Endothelial cell of umbilical vein (primary cell): ENCODE data around the gene ARHGEF10L.

ENCODE experiments used
- EZH2 ChIP-seq: IDR thresholded peaks from 2 replicates; pipeline ENCODE4 v1.6.1; 2012; ENCODE audit warnings: borderline replicate concordance, low read depth, mild to moderate bottlenecking, moderate library complexity, low read length, inconsistent platforms; ENCODE audit not compliant: severe bottlenecking
- FOS ChIP-seq: IDR thresholded peaks from 2 replicates; pipeline ENCODE4 v1.6.1; 2011; ENCODE audit warnings: mild to moderate bottlenecking, low read length, moderate library complexity, borderline replicate concordance; ENCODE audit not compliant: insufficient read depth
- GATA2 ChIP-seq: IDR thresholded peaks from 2 replicates; pipeline ENCODE4 v1.7.0; 2011; ENCODE audit warnings: low read depth, mild to moderate bottlenecking, moderate library complexity, mixed read lengths, low read length; ENCODE audit not compliant: insufficient read length, insufficient read depth
- JUN ChIP-seq: IDR thresholded peaks from 2 replicates; pipeline ENCODE4 v1.6.1; 2011; ENCODE audit warnings: borderline replicate concordance, low read depth; ENCODE audit not compliant: insufficient read length, insufficient read depth
- POLR2A ChIP-seq: IDR thresholded peaks from 2 replicates; pipeline ENCODE4 v1.6.1; 2012; ENCODE audit warnings: low read depth, mild to moderate bottlenecking, control low read depth, low read length
- POLR2AphosphoS5 ChIP-seq: IDR thresholded peaks from 2 replicates; pipeline ENCODE4 v1.6.1; 2012; ENCODE audit warnings: low read depth, mild to moderate bottlenecking, control low read depth, low read length, moderate library complexity; ENCODE audit not compliant: insufficient read depth
- TF ChIP-seq, protein P1 (sequence below), 2 donors: IDR thresholded peaks; 1 replicate in 1 of 2; 2 replicates in 1 of 2; pipeline ENCODE4 v1.5.1; 2011; ENCODE audit warnings: low read length in 2 of 2, mild to moderate bottlenecking in 2 of 2, moderate library complexity in 2 of 2, control low read depth in 1 of 2, inconsistent platforms in 1 of 2, low read depth in 1 of 2; ENCODE audit not compliant: insufficient read depth in 1 of 2; ENCODE audit errors: extremely low read depth in 1 of 2
- TF ChIP-seq, protein P2 (sequence below): IDR thresholded peaks from 2 replicates; pipeline ENCODE4 v1.6.1; 2011; ENCODE audit not compliant: insufficient read depth, insufficient read length

DNA sequence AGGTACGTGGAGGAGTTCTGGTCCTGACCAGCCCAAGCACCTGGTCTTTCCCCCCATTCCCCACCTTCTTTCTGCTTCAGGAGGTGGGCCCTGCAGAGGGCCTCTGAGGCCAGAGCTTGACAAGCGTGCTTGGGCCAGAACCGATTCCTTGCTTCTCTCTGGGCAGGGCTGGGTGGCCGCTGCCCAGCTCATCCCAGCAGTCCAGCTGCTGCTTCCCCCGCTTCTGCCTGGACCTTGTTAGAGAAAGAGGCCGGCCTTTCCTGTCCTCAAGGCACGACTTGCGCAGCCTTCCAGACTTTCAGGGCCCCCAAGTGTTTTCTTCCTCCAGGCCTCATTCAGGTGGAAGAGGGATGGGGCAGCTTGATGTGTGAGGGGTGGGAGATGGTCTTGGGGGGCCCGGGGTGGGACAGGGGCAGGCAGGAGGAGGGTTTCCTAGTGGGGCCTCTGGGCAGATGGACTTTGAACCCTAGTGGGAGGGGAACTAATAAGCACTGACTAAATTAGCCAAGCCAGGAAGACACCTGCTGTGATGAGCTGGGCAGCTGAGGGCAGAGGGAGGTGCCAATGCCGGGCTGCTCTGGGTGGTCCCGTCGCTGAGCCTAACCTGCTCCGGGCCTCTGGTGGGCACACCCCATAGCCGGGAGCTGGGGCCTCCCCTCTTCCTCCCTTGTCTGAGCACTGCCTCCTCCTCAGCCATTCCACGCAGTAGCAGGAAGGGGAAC is 36.5 kb downstream of the ARHGEF10L start:
- TF ChIP-seq, protein P1, sequence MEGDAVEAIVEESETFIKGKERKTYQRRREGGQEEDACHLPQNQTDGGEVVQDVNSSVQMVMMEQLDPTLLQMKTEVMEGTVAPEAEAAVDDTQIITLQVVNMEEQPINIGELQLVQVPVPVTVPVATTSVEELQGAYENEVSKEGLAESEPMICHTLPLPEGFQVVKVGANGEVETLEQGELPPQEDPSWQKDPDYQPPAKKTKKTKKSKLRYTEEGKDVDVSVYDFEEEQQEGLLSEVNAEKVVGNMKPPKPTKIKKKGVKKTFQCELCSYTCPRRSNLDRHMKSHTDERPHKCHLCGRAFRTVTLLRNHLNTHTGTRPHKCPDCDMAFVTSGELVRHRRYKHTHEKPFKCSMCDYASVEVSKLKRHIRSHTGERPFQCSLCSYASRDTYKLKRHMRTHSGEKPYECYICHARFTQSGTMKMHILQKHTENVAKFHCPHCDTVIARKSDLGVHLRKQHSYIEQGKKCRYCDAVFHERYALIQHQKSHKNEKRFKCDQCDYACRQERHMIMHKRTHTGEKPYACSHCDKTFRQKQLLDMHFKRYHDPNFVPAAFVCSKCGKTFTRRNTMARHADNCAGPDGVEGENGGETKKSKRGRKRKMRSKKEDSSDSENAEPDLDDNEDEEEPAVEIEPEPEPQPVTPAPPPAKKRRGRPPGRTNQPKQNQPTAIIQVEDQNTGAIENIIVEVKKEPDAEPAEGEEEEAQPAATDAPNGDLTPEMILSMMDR (IDR thresholded peaks at IDR 0.05; ENCODE audit: extremely low read depth in 1 of 2, insufficient read depth in 1 of 2, low read depth in 1 of 2, low read length in 2 of 2), result no peak
- TF ChIP-seq POLR2A, result no peak
- TF ChIP-seq POLR2AphosphoS5, result no peak
- TF ChIP-seq, protein P2, sequence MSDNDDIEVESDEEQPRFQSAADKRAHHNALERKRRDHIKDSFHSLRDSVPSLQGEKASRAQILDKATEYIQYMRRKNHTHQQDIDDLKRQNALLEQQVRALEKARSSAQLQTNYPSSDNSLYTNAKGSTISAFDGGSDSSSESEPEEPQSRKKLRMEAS, result no peak
- no peak for TF ChIP-seq JUN
- TF ChIP-seq GATA2, result no peak
- TF ChIP-seq FOS, result no peak
- no peak for TF ChIP-seq EZH2
